Thyroid gland (tissue), 4 donors: ENCODE measurements around the gene BRD4.

Experiments
- CTCF ChIP-seq, 6 experiments: fragments of 200-600 bp in 3 of 6; fragments of 450-650 bp in 3 of 6; sonication (generic) in 3 of 6; IDR thresholded peaks; one replicate each; pipeline ENCODE4 v1.5.1; 2016 to 2019; ENCODE audit warnings: antibody characterized with exemption in 6 of 6, mild to moderate bottlenecking in 2 of 6, inconsistent platforms in 1 of 6, moderate library complexity in 1 of 6
- POLR2A ChIP-seq, 2 donors: fragments of 450-650 bp; IDR thresholded peaks; one replicate each; pipeline ENCODE4 v1.6.1; 2017; ENCODE audit warnings: antibody characterized with exemption in 2 of 2, mild to moderate bottlenecking in 2 of 2, moderate library complexity in 1 of 2

GRCh38 chr19:15291089-15291488, 41.2 kb downstream of the BRD4 start:
- no peak for TF ChIP-seq CTCF (IDR thresholded peaks at IDR 0.05)
- no peak for TF ChIP-seq POLR2A (IDR thresholded peaks at IDR 0.05)
